Gastroesophageal sphincter (tissue), 4 donors: ENCODE results near the gene DFFB. TPM values are rescaled to one million over a fixed set of nuclear protein-coding genes. Genes with fewer than 3 reads are reported as not detected.

Experiments used
- ATAC-seq: fragments of 150-250 bp; one replicate; pipeline ENCODE4 v1.9.1; 2016; ENCODE audit warnings: mild to moderate bottlenecking, moderate library complexity
- H3K27ac ChIP-seq, 4 donors: fragments of 200-600 bp; sonication (generic) in 3 of 4; 1 replicate in 3 of 4; 2 replicates in 1 of 4; pipeline ENCODE4 v1.5.1; 2016 to 2019
- H3K27me3 ChIP-seq: fragments of 200-600 bp; sonication (generic); one replicate; pipeline ENCODE4 v1.5.1; 2019
- H3K36me3 ChIP-seq, 2 donors: fragments of 200-600 bp; sonication (generic); one replicate each; pipeline ENCODE4 v1.5.1; 2019; ENCODE audit warnings: control low read depth in 1 of 2
- H3K4me1 ChIP-seq, 3 donors: fragments of 200-600 bp; sonication (generic); 1 replicate in 2 of 3; 2 replicates in 1 of 3; pipeline ENCODE4 v1.5.1; 2016 to 2019; ENCODE audit warnings: control low read depth in 2 of 3
- H3K4me3 ChIP-seq, 2 donors: fragments of 200-600 bp; sonication (generic); one replicate each; pipeline ENCODE4 v1.5.1; 2019; ENCODE audit warnings: mild to moderate bottlenecking in 1 of 2, moderate library complexity in 1 of 2
- H3K9me3 ChIP-seq, 3 donors: fragments of 200-600 bp; sonication (generic); one replicate each; pipeline ENCODE4 v1.5.1; 2017 to 2019; ENCODE audit warnings: control low read depth in 2 of 3
- CTCF ChIP-seq, 4 experiments: fragments of 200-600 bp in 2 of 4; fragments of 450-650 bp in 2 of 4; sonication (generic) in 1 of 4; IDR thresholded peaks; one replicate each; pipeline ENCODE4 v1.5.1; 2017 to 2019; ENCODE audit warnings: antibody characterized with exemption in 4 of 4, mild to moderate bottlenecking in 2 of 4, moderate library complexity in 2 of 4
- EP300 ChIP-seq: sonication (generic); formaldehyde crosslinking; IDR thresholded peaks from one replicate; pipeline ENCODE4 v1.6.1; 2017; ENCODE audit warnings: antibody characterized with exemption, mild to moderate bottlenecking
- POLR2A ChIP-seq, 2 donors: fragments of 450-650 bp; IDR thresholded peaks; one replicate each; pipeline ENCODE4 v1.6.1; 2017; ENCODE audit warnings: antibody characterized with exemption in 2 of 2, mild to moderate bottlenecking in 2 of 2, moderate library complexity in 1 of 2
- POLR2AphosphoS5 ChIP-seq: sonication (generic); formaldehyde crosslinking; IDR thresholded peaks from one replicate; pipeline ENCODE4 v1.6.1; 2017; ENCODE audit warnings: antibody characterized with exemption
- WGBS, 2 donors: methylation state at CpG; one replicate each; pipeline ENCODE4 v1.1.5; 2018; ENCODE audit warnings: low coverage in 1 of 2; 5-methylcytosine and 5-hydroxymethylcytosine counted together
- total RNA-seq, 4 donors: library from RNA; depleted of rRNA; stranded (reverse); fragments of >200 nt; gene quantifications; one replicate each; pipeline ENCODE4 v1.1.0, GENCODE V29; 2016

DFFB gene
- total RNA-seq, 4 donors from 2014 or later, result 1.9 to 14.6 (median 7.7) TPM

GRCh38 chr1:3838788-3839187, 18.5 kb upstream of the DFFB start:
- Histone ChIP-seq H3K4me3 (no peak overlapping the region), H3K36me3 (peaks cover 0 to 99% of the 10 kb centered on the region in 2 donors), H3K4me1 (no peaks in the 10 kb centered on the region), H3K9me3 (peaks cover 0 to 10% (median 0%) of the 10 kb centered on the region in 3 donors), H3K27ac (no peak overlapping the region), H3K27me3 (no peaks in the 10 kb centered on the region)
- TF ChIP-seq POLR2AphosphoS5, result no peak
- no peak for TF ChIP-seq CTCF (IDR thresholded peaks at IDR 0.05)
- TF ChIP-seq POLR2A (IDR thresholded peaks at IDR 0.05), result no peak
- no peak for TF ChIP-seq EP300
- WGBS, 2 donors, result 85 to 96% methylated on average over 10 of the region's 11 CpGs
- no peak for ATAC-seq

GRCh38 chr1:3841491-3841890, 15.8 kb upstream of the DFFB start:
- Histone ChIP-seq H3K27me3 (no peaks in the 10 kb centered on the region), H3K4me1 (no peaks in the 10 kb centered on the region), H3K27ac (no peak overlapping the region), H3K4me3 (no peak overlapping the region), H3K9me3 (peaks cover 0 to 10% (median 0%) of the 10 kb centered on the region in 3 donors), H3K36me3 (peaks cover 0 to 94% of the 10 kb centered on the region in 2 donors)
- ATAC-seq, result no peak
- 95 to 98% methylated on average over 6 to 7 of the region's 7 CpGs for WGBS, 2 donors
- TF ChIP-seq POLR2A (IDR thresholded peaks at IDR 0.05) (no peak), POLR2AphosphoS5 (no peak), CTCF (IDR thresholded peaks at IDR 0.05) (no peak), EP300 (no peak)

GRCh38 chr1:3842912-3843311, 14.4 kb upstream of the DFFB start:
- Histone ChIP-seq H3K36me3 (peaks cover 0 to 94% of the 10 kb centered on the region in 2 donors), H3K27me3 (no peaks in the 10 kb centered on the region), H3K4me3 (no peak overlapping the region), H3K27ac (no peak overlapping the region), H3K4me1 (no peaks in the 10 kb centered on the region), H3K9me3 (no peaks in the 10 kb centered on the region)
- TF ChIP-seq POLR2AphosphoS5 (no peak), POLR2A (IDR thresholded peaks at IDR 0.05) (no peak), CTCF (IDR thresholded peaks at IDR 0.05) (no peak), EP300 (no peak)
- no peak for ATAC-seq
- WGBS, 2 donors, result 93 to 100% methylated on average over 7 to 9 of the region's 9 CpGs

- Histone ChIP-seq H3K36me3 (peaks cover 0 to 94% of the 10 kb centered on the region in 2 donors), H3K9me3 (no peaks in the 10 kb centered on the region), H3K27me3 (no peaks in the 10 kb centered on the region), H3K4me3 (no peak overlapping the region), H3K27ac (no peak overlapping the region), H3K4me1 (no peaks in the 10 kb centered on the region)
- TF ChIP-seq EP300 (no peak), CTCF (IDR thresholded peaks at IDR 0.05) (no peak), POLR2A (IDR thresholded peaks at IDR 0.05) (no peak), POLR2AphosphoS5 (no peak)
- WGBS, 2 donors, result 80 to 96% methylated on average over 2 to 3 of the region's 3 CpGs
- no peak for ATAC-seq
Measured at GRCh38 chr1:3846541-3846940, 10.7 kb upstream of the DFFB start.

- WGBS, 2 donors, result 67 to 100% methylated on average over 1 to 6 of the region's 6 CpGs
- Histone ChIP-seq H3K36me3 (peaks cover 0 to 94% of the 10 kb centered on the region in 2 donors), H3K9me3 (no peaks in the 10 kb centered on the region), H3K27ac (no peak overlapping the region), H3K4me3 (no peak overlapping the region), H3K4me1 (no peaks in the 10 kb centered on the region), H3K27me3 (no peaks in the 10 kb centered on the region)
- TF ChIP-seq POLR2A (IDR thresholded peaks at IDR 0.05), result no peak
- no peak for TF ChIP-seq EP300
- no peak for TF ChIP-seq CTCF (IDR thresholded peaks at IDR 0.05)
- TF ChIP-seq POLR2AphosphoS5, result no peak
- ATAC-seq, result no peak
Measured at GRCh38 chr1:3847081-3847480, 10.2 kb upstream of the DFFB start.
